Thyroid gland (tissue), 4 donors: Measurements from ENCODE around the gene TIAM2.

Experiments
- POLR2A ChIP-seq, 2 donors: fragments of 450-650 bp; IDR thresholded peaks; one replicate each; pipeline ENCODE4 v1.6.1; 2017; ENCODE audit warnings: antibody characterized with exemption in 2 of 2, mild to moderate bottlenecking in 2 of 2, moderate library complexity in 1 of 2
- TF ChIP-seq, protein P1 (sequence below), 6 experiments: fragments of 200-600 bp in 3 of 6; fragments of 450-650 bp in 3 of 6; sonication (generic) in 3 of 6; IDR thresholded peaks; one replicate each; pipeline ENCODE4 v1.5.1; 2016 to 2019; ENCODE audit warnings: antibody characterized with exemption in 6 of 6, mild to moderate bottlenecking in 2 of 6, inconsistent platforms in 1 of 6, moderate library complexity in 1 of 6

DNA sequence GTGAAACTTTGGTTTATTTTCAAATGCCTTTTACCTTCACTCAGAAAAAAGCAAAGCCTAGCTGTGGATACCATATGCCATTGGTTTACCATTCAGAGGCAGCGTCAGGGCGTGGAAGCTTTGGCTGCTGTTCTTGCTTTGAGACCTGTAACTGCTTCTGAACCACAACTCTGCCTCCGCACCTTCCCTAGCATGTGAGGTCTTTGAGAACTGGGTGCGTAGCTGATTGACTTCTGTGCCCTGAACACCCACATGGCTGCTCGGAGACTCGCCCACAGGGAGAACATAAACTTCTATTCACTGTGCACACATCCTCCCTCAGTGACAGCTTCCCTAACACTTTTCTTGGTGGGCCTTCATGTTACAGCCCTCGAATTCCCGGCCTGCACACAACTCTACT lies 257.5 kb downstream of the TIAM2 start:
- TF ChIP-seq POLR2A (IDR thresholded peaks at IDR 0.05), result no peak
- TF ChIP-seq, protein P1, sequence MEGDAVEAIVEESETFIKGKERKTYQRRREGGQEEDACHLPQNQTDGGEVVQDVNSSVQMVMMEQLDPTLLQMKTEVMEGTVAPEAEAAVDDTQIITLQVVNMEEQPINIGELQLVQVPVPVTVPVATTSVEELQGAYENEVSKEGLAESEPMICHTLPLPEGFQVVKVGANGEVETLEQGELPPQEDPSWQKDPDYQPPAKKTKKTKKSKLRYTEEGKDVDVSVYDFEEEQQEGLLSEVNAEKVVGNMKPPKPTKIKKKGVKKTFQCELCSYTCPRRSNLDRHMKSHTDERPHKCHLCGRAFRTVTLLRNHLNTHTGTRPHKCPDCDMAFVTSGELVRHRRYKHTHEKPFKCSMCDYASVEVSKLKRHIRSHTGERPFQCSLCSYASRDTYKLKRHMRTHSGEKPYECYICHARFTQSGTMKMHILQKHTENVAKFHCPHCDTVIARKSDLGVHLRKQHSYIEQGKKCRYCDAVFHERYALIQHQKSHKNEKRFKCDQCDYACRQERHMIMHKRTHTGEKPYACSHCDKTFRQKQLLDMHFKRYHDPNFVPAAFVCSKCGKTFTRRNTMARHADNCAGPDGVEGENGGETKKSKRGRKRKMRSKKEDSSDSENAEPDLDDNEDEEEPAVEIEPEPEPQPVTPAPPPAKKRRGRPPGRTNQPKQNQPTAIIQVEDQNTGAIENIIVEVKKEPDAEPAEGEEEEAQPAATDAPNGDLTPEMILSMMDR (IDR thresholded peaks at IDR 0.05), result no peak
